Activated CD4-positive, CD25-positive, alpha-beta regulatory T cell (primary cell): Measurements from ENCODE around the gene CUL7.
"Not testable (repeated sequence)": the region's sequence is repeated elsewhere in the genome, so short reads cannot be mapped to it uniquely, and the experiment has no call there.

Experiments
- DNase-seq, 4 experiments: peaks; one replicate each; lab custom pipeline; 2025; lab: John Stamatoyannopoulos, UW

The CUL7 gene

DNA sequence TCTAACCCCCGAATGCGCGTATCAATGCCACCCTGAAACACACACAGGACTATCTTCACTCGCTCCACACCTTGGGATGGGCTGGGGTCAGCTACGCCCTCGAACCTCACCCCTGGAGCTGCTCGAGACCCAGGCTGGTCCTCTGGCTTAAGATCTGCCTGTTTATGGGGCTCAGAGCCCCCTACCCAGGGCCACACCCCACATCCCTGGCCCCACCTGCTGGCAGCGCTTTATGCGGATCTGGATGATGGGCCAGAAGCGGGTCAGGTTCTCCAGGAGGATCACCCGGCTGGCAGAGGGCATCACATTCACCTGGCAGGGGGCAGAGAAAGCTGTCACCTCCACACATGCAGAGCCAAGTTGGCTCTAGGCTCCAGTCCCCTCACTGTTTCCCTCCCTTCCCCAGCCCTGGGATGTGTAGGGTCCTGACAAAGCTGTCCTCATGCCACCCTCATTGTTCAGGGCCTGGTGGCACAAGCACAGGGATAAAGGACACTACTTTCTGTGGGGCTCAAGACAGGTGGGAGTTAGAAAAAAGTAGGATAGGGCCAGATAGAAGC is 8.2 kb downstream of the CUL7 start:
- DNase-seq = no peak

DNA sequence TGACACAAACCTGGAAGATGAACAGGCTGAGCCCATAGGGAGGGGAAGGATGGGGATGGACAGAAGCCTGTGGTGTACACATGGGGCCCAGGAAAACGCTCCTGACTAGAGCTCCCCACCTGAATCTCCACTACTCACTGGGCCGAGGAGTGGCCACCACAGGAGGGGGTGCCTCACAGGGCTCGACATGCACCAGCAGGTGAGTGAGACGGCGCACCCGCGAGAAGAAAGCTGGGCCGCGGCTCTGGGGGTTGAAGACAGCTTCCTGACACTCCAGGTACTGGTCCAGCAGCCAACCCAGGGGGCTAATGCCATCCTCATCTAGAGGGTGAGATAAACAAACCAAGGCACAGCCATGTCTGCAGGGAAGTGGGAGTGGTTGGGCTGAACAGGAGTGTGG is 10.3 kb downstream of the CUL7 start:
- DNase-seq = no peak

DNA sequence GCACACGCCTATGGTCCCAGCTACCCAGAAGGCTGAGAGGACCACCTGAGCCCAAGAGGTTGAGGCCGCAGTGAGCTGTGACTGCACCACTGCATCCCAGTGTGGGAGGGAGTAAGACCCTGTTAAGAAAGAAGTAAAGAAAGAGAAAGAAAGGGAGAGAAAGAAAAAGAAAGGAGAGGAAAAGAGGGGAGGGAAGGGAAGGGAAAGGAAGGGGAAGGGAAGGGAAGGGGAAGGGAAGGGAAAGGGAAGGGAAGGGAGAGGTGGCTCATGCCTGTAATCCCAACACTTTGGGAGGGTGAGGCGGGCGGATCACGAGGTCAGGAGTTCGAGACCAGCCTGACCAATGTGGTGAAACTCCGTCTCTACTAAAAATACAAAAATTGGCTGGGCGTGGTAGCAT is 12.2 kb downstream of the CUL7 start:
- DNase-seq = not testable (repeated sequence)

DNA sequence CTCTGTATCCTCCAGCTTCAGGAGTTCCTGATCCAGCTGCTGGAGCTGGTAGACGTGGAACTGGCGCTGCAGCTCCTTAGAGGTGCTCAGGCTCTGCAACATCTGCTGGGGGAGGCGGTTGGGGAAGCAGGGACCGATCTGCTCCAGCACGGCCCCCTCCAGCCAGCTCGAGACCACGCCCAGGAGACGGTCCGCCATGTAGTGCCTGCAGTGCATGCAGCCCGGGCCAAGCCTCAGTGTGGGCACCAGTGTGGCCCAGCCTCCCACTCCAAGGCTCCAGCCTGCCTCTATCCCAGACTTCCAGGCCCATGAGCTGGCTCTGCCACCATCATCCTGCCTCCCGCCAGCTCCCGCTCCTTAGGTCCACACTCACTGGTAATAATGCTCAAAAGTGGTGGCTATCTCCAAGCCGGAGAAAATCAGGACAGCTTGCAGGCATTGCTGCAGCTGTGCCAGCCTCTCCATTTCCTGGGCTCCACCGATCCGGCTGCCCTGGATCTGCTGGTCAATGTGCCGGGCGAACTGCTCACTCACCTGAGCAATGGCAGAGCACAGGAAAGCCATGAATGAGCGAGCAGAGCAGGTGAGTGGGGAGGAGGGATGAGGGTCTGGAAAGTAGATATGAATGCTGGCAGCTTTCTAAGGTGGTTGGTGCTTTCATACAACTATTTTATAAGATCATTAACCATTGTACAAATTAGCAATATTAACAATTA is 13.0 kb downstream of the CUL7 start:
- no peak for DNase-seq

DNA sequence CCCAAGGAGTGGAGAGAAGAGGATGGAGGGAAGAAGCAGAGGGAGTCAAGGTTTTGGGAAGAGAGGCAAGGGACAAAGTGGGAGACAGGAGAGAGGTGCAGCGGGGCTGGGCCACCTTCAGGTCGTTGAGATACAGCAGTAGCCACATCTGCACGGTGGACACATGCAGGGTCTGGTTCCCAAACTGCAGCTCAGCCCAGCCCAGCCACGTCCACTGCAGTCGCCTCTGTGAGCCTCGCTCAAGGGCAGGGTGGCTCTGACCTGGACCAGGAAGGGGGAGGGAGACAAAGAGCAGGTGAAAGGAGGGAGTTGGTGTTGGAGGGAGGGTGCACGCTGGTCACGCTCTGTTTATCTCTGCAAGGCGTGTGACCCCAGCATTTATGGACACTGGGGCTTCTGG is 14.9 kb downstream of the CUL7 start:
- no peak for DNase-seq

DNA sequence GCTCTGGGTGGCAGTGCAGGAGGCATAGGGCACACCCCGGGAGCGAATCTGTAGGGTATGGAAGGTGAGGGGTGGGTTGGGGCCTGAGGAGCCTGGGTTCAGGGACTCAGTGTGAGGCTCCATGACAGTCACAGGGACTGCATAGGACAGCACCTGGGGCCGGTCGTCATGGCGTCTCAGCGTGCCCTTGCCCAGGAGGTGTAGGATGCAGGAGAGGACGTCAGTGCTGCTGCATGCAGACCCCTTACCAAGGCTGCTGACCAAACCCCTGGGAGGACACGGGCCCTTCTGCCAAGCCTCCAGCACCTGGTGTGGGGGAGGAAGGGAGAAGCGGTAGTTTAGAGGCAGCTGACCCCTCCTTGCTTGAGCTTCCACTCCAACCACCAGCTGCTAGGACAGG is 15.9 kb downstream of the CUL7 start:
- no peak for DNase-seq

DNA sequence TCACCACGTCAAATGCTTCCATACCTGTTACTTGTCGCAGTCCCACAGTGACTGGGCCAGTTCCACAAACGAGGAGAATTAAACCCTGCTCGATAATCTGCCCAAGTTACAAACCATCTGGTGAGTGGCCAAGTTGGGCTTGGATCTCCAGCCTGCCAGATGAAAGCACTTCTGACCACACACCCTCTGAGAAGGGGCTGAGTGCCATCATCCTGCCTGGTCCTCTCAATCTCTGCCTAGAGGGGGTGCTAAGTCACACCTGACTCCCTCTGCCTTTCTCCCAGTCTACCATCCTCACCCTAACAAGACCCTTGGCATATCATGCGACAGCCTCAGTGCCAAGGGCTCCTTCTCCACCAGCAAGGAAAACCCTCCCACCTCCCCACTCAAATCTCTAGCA is 16.5 kb downstream of the CUL7 start:
- DNase-seq = no peak

DNA sequence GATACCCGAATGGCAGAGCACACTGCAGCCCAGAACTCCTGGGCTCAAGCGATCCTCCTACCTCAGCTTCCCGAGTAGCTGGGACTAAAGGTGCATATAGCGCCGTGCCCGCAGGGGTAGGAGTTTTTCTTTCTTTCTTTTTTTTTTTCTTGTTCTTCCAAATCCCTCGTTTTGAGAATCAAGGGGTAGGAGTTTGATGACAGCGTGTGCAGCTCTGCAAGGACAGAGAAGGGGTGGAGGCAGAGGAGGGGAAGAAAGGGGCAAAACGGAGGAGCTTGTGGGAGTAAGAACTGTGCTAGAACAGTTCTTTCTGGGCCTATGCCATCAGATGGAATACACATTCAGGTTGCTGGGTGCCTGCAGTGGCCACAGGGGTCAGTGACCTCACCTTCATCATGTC is 16.9 kb downstream of the CUL7 start:
- DNase-seq = no peak

DNA sequence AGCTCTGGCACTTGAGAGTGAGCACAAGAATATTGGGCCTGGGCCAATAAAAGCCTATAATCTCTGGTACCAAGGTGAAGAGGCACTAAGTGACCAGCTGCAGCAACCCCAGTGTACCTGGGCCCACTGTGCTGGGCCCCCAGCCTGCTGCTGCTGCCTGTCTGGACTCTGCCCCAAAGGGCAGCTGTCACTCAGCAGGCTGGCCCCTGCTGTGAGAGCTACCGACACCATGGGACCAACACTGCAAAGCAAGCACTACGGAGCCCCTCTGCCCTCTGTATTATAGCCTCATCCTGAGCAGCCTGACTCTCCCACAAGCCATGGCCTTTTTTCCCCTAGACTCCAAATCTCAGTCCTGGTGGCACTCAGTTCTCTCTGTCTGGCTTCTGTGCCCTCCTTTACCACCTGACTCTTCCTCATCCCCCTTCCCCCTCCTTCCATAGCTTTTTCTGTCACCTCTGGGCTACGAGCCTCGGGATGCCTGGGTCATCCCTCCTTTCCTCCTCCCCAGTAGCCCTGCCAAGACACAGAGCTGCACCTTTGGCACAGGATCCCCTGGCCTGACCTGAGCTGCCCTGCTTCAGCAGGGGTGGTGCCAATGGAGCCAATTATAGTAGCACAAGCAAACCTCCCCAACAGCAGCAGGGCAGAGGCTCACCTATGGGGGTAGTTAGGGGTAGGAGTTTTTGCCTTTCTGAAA is 18.0 kb downstream of the CUL7 start:
- no peak for DNase-seq

DNA sequence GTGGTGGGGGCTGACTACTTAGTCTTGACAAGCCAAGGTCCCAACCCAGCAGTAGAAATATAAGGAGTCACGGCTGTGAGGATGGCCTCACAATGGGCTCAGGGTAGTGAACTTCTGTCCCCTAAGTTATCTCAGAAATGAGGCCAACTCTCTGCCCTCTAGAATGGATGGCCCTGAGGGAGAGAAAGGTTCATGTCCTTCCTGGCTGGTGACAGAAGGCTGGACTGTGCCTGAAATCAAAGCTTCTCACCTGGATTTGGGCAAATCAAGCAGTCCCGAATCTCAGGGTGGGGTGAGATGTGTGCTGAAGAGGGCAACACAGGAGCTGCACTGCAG is 19.5 kb downstream of the CUL7 start:
- no peak for DNase-seq

DNA sequence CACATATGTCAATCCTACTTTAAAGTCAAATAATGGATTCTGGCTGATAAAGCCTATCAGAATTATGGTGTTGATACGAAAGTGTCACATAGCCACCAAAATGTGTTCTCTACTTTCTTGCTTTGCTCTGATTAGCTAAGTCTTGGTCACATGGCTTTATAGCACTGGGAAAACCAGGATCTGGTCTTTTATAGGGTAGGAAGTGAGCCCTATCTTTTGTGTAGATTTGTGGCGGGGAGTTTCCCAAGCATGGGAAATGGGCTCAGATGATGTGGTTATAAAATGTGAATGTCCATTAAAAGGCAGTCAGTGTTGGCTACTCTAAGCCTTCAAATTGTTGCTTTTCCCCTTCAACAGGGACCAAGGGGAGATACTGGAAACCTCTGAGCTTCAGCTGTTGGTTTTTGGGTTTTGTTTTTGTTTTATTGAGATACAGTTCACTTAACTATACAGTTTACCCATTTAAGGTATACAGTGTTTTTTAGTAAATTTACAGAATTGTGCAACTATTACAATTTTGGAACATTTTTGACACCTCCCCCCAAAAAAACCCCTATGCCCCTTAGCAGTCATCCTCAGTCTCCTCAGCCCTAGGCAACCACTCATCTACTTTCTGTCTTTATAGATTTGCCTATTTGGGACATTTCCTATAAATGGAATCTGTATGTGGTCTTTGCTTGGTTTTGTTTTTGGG is 20.0 kb downstream of the CUL7 start:
- DNase-seq = no peak

DNA sequence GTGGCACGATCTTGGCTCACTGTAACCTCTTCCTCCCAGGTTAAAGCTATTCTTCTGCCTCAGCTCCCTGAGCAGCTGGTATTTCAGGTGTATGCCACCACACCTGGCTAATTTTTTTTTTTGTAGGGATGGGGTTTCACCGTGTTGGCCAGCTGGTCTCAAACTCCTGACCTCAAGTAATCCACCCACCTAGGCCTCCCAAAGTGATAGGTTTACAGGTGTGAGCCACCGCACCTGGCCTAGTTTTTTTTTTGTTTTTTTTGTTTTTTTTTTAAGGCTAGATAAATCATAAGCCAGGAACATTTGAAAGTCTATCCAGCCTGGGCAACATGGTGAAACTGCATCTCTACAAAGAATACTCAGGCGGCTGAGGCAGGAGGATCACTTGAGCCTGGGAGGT is 21.3 kb downstream of the CUL7 start:
- no peak for DNase-seq

DNA sequence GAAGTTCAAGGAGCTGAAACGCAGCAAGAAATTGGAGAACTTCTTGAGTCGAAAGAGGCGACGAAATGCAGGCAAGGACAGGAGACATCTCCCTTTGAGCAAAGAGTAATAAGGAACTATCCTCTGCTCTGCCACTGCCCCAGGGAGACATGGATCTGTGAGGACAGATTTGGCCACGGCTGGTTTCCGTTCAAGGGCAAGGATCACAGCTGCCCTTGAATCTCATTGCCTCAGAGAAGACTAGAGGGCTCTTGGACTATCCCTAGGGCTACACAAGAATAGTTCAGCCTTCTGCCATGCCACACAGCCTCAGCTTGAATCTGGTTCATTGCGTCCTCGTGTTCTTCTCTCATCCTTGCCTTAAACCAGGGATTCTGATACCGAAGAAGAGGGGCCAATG is 24.5 kb downstream of the CUL7 start:
- DNase-seq = no peak

DNA sequence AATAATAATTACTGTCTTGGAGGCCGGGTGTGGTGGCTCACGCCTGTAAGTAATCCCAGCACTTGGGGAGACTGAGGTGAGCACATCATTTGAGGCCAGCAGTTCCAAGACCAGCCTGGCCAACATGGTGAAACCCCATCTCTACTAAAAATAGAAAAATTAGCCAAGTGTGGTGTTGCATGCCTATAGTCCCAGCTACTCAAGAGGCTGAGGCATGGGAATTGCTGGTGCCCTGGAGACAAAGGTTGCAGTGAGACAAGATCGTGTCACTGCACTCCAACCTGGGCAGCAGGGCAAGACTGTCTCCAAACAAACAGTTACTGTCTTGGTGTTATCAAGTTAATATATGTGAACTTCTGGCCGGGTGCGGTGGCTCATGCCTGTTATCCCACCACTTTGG is 27.3 kb downstream of the CUL7 start:
- no peak for DNase-seq

DNA sequence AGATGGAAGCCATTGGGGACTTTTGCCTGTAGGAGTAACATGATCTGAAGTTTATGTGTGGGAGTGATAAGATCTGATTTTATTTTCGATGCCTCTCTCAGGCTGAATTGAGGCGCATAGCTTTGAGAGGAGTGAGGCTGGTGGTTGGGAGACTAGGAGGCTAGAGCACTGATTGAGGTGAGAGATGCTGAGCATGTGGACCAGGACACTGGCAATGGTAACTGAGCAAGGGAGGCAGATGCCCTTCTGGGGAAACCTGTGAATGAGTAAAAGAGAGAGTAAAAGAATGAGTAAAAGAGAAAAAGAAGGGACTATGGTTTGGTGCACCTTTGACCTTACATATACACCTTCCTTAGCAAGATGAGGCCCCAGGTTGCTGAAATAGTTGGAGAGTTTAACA is 29.2 kb downstream of the CUL7 start:
- no peak for DNase-seq

DNA sequence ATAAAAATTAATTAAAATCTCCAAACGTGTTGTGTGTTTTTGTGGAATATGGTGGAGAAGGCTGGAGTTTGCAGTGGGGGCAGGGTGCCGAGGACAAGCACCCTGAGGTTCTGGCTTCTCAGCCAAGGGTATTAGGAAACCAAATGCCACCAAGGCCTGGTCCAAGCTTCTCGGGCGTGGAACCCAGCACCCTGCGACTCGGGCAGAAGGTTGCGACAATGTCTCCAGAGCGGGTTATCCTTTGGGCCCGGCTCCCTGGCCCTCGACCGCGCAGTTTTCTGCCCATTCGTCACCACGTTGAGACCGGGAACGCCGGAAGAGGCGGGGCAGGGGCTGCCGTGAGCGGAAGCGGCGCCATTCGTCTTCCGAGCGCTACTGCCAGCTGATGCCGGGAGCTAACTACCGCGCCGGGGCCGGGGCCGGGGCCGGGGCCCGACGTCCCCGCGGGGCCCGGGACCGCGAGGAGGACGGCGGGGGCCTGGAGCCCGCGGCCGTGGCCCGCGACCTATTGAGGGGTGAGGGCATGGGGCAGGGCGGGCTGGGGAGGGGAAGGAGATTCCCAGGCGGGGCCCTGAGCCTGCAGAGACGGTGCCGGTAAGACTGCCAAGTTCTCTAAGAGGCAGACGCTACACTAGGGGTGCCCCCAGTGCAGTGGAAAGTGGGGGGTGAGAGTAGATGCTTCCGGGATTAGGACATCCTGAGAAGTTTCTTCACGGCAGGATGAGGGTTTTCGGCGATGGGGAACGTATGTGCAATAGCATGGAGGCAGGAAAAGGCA is 32.2 kb downstream of the CUL7 start, which contains the start of gene RRP36:
TSS of gene RRP36 (plus strand) at position 354 of the 778 bp plus-strand sequence. CDS start at position 386, 32 bp downstream.
- DNase-seq = peak; percentile 39 to 52 (median 46)

DNA sequence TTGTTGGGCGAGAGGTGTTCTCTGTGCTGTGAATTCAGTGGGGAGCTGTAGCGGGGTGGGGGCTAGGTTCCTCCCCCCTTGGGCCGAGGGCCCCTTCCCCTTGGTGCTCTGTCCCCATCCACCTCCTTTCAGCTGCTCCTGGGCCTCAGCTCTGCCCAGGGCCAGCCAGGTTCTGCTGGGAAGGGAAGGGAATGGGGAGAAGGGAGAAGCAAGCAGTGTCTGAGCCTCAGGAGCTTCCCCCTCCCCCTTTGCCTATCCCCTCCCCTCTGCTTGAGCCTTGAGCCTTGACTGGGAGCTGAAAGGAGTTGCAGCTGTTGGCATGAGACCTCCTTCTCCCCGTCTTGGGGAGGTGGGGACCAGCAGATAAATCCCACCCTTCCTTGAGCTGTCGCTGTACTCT is 32.8 kb downstream of the CUL7 start:
- DNase-seq = no peak

DNA sequence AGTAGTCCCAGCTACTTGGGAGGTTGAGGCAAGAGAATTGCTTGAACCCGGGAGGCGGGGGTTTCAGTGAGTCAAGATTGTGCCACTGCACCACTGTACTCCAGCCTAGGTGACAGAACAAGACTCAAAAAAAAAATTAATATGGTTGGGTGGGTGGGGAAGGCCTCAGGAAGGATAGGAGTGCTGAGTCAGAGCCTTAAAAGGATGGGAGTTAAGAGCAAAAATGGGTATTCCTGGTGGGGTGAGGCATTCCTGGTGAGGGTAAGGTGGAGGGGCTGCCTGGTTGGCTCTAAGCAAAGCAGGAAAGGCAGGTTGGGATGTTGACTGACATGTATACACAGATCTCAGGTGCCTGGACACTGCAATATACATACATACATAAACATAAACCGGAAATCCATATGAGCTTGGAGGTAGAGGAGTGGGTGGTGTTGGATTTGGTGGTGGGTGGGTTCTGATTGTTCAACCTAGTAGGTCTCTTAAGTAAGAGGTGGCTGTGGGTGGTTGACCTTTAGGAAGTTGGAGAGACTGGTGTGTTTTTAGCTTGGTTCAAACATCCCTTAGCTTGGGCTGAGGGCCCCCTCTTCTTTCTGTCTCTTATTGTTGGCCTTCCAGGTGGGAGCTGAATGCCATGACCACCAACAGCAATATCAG is 33.5 kb downstream of the CUL7 start:
- DNase-seq = no peak

DNA sequence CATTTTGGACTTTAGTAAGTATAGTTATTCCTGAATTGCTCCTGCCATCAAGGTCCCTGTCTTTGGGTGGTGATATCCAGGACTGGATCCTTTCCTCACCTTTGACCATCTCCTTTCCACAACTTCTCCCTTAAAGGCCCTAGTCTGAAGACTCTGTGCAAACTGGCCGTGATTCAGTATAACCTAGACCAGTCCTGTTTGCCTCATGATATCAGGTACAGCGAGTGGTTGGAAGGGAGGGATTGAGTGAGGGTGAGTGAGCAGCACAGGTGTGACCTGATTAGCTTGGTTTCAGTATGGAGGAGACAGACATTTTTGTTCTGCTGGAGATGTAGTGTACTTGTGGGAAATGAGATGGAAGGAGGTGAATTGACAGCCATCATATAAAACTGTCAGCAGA is 34.5 kb downstream of the CUL7 start:
- no peak for DNase-seq

DNA sequence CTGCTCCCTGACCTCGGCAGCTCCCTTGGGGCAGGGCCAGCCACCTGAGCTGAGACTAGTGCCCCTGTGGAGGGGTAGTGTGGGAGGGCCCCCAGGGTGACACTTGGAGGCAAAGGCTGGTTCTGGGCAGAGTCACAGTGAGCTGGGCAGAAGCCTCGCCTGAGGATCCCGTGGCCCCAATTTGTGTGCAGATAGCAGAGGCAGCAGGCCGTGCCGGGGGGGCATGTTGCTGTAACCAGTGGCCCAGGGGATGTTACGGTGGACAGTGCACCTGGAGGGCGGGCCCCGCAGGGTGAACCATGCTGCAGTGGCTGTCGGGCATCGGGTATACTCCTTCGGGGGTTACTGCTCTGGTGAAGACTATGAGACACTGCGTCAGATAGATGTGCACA is 36.7 kb downstream of the CUL7 start:
- DNase-seq = no peak

DNA sequence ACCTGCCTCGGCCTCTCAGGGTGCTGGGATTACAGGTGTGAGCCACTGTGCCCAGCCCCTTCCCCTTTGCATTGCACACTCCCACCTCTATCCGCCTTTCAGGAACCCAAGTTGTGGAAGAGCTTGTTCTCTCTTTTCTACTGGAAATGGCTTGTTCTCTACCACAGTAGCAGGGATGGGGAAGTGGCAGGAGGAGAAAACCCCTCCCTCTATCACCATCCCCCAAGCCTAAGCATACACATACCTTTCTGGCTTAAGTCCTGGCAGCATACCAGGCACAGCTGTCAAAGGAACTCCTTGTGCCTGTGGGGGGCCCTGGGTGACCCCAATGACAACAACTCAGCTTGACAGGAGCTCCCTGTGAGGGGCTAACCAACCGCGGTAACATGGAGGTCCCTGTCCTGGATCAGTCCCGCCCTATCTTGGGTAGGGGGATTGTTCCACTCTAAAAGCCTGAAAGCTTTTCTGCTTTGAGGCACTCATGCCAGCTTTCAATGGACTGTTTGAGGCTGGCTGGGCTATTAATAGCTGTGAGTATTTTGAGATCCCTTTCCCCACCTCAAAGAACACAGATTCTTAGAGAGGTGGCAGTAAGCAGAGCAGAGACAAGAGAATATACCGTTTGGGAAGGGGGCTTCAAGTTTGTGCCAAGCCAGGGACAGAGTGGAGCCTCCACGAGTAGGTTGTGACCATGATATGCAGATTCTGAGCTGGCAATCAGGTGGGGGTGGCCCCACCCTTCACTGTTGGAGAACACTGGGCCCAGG is 37.3 kb downstream of the CUL7 start:
- DNase-seq = no peak
